Upper lobe of right lung (tissue), 1 donor: ENCODE results near the gene R3HDM4. TPM values are rescaled to one million over a fixed set of nuclear protein-coding genes. Genes with fewer than 3 reads are reported as not detected.

Source experiments
- ATAC-seq: fragments of 200-7000 bp; cut with Tn5 transposase; one replicate; pipeline ENCODE4 v1.9.1; 2020; ENCODE audit warnings: mild to moderate bottlenecking, moderate library complexity
- DNase-seq: peaks from one replicate; pipeline ENCODE4 v3.0.0-alpha.2; 2020
- H3K27ac ChIP-seq: fragments of 200-600 bp; one replicate; pipeline ENCODE4 v1.8.0; 2022
- H3K27me3 ChIP-seq: fragments of 200-600 bp; one replicate; pipeline ENCODE4 v1.8.0; 2022; ENCODE audit warnings: mild to moderate bottlenecking
- H3K36me3 ChIP-seq: fragments of 200-600 bp; one replicate; pipeline ENCODE4 v1.8.0; 2022
- H3K4me1 ChIP-seq: fragments of 200-600 bp; one replicate; pipeline ENCODE4 v1.8.0; 2022
- H3K4me3 ChIP-seq: fragments of 200-600 bp; one replicate; pipeline ENCODE4 v1.8.0; 2022; ENCODE audit warnings: mild to moderate bottlenecking
- H3K9me3 ChIP-seq: fragments of 200-600 bp; one replicate; pipeline ENCODE4 v1.8.0; 2022
- intact Hi-C: fragments of 100-400 bp; cut with DNase I; formaldehyde crosslinking; loops from one replicate; pipeline ENCODE4 v1.11.0; 2022
- total RNA-seq: library from RNA; stranded (reverse); fragmentation: NEBNext Ultra II Directional; extraction: Animal tissue kit (Norgen Biotek cat#: 25700); gene quantifications from one replicate; pipeline ENCODE4 v1.2.1, GENCODE V29; 2021
- TF ChIP-seq, protein P1 (sequence below): fragments of 200-600 bp; IDR thresholded peaks from one replicate; pipeline ENCODE4 v1.8.0; 2022; ENCODE audit warnings: antibody characterized with exemption
- donor health status: DM: no; HTN: yes; CAD: no; lungs with severe emphysema.

The R3HDM4 gene
- total RNA-seq, 1 donor from 2014 or later = 50.7 TPM

DNA sequence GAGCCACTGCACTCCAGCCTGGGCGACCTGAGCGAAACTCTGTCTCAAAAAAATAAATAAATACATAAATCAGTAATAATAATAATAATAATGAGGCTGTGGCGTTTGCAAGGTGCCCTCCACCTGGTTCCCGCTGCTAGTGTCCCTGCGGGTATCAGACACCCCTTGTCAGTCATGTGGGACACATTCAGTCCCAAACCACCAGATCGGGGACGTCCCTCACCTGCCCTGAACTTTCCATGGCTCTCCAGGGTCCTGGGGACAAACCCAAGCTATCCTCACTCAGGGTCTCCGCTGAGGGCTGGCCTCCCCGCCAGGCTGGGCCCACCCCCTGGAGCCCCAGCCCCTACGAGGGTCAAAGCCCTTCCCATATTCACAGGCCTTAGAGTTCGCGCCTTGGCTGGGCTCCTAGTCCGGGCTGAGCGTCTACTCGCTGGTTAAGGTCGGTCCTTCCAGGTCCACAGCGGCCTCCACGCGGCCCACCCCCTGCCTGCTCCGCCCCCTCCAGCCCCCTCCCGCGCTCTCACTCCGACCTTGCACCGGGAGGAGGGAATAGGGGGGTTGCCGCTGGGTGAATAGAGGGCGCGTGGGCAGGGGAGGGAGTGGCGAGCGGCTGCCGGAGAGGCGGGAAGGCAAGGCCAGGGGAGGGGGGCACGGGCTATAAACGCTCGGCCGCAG lies 3.8 kb upstream of the R3HDM4 start:
- Histone ChIP-seq H3K36me3 (no peaks in the 10 kb centered on the region), H3K27me3 (peaks cover 56% of the 10 kb centered on the region), H3K27ac (no peak overlapping the region), H3K4me3 (peak overlapping the region; percentile 35), H3K9me3 (no peaks in the 10 kb centered on the region), H3K4me1 (peaks cover 25% of the 10 kb centered on the region)
- DNase-seq = no peak
- TF ChIP-seq, protein P1, sequence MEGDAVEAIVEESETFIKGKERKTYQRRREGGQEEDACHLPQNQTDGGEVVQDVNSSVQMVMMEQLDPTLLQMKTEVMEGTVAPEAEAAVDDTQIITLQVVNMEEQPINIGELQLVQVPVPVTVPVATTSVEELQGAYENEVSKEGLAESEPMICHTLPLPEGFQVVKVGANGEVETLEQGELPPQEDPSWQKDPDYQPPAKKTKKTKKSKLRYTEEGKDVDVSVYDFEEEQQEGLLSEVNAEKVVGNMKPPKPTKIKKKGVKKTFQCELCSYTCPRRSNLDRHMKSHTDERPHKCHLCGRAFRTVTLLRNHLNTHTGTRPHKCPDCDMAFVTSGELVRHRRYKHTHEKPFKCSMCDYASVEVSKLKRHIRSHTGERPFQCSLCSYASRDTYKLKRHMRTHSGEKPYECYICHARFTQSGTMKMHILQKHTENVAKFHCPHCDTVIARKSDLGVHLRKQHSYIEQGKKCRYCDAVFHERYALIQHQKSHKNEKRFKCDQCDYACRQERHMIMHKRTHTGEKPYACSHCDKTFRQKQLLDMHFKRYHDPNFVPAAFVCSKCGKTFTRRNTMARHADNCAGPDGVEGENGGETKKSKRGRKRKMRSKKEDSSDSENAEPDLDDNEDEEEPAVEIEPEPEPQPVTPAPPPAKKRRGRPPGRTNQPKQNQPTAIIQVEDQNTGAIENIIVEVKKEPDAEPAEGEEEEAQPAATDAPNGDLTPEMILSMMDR = no peak
- no peak for ATAC-seq
- intact Hi-C loops = loop anchor here (5.0 kb wide), 1 partner anchor 59 kb away; the partner anchor contains the start of gene CFD

DNA sequence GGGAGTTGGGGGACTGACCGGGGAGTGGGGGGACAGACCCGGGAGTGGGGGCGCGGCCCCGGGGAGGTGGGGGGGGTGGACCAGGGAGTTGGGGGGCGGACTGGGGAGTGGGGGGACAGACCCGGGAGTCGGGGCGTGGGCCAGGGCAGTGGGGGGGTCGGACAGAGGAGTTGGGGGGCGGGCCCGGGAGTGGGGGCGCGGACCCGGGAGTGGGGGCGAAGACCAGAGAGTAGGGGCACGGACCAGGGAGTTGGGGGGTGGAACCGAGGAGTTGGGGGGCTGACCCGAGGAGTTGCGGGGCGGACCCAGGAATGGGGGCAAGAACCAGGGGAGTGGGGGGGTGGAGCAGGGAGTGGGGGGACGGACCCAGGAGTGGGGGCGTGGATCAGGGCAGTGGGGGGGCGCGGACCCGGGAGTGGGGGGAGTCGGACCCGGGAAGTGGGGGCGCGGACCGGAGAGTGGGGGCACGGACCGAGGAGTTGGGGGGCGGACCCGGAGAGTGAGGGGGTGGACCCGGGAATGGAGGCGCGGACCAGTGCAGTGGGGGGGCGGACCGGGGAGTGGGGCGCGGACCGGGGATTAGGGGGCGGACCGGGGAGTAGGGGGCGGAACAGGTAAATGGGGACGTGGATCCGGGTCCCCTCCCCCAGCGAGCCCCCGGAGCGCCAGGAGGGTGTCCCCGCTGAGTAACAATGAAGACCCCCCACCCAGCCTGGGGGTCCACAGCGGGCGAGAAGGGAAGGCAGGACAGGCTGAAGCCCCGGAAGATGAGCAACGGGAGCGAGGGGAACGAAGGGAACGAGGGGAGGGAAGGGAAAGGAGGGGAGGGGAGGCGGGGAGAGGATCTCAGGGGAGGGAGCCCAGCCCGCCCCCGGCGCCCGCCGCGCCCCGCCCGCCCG lies 589 bp downstream of the R3HDM4 start:
- peaks cover 31% of the 10 kb centered on the region for H3K4me1 ChIP-seq
- H3K27ac ChIP-seq = peak overlapping the region; percentile 76
- H3K27me3 ChIP-seq = peaks cover 16% of the 10 kb centered on the region
- H3K9me3 ChIP-seq = no peaks in the 10 kb centered on the region
- intact Hi-C loops = no loop called here
- DNase-seq = no peak
- TF ChIP-seq, protein P1 = no peak
- H3K36me3 ChIP-seq = no peaks in the 10 kb centered on the region
- peak; percentile 1 for ATAC-seq
- peak overlapping the region; percentile 83 for H3K4me3 ChIP-seq

DNA sequence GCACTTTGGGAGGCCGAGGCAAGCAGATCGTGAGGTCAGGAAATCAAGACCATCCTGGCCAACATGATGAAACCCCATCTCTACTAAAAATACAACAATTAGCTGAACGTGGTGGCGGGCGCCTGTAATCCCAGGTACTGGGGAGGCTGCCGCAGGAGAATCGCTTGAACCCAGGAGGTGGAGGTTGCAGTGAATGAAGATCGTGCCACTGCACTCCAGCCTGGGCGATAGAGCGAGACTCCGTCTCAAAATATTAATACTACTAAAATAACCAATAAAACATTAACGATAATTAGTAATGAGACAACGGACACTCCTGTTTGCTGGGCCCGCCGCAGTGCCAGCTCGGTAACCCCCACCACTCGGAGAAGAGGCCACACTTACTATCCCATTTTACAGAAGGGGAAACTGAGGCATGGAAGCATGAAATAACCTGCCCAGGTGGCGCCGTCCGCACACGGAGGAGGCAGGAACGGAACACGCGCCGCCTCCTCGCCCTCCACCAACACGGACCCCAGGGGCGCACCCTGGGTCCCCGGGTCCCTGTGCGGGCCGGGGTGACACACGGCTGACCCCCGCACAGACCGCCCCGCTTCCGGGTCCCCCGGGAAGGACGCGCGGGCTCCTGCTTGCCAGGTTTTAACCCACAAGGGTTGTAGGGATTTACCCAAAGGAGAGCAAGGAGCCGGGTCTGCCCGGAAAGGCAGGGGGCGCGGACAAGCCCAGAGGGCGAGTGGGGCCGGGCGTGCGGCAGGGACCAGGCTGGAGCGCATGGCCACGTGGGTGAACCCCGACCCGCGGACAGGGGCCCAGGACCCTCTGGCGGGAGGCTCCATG lies 1.6 kb downstream of the R3HDM4 start:
- H3K4me3 ChIP-seq = no peak overlapping the region
- H3K4me1 ChIP-seq = peaks cover 25% of the 10 kb centered on the region
- TF ChIP-seq, protein P1 = no peak
- DNase-seq (no peak), ATAC-seq (no peak)
- H3K27ac ChIP-seq = no peak overlapping the region
- intact Hi-C loops = no loop called here
- H3K36me3 ChIP-seq = no peaks in the 10 kb centered on the region
- peaks cover 6% of the 10 kb centered on the region for H3K27me3 ChIP-seq
- H3K9me3 ChIP-seq = no peaks in the 10 kb centered on the region

DNA sequence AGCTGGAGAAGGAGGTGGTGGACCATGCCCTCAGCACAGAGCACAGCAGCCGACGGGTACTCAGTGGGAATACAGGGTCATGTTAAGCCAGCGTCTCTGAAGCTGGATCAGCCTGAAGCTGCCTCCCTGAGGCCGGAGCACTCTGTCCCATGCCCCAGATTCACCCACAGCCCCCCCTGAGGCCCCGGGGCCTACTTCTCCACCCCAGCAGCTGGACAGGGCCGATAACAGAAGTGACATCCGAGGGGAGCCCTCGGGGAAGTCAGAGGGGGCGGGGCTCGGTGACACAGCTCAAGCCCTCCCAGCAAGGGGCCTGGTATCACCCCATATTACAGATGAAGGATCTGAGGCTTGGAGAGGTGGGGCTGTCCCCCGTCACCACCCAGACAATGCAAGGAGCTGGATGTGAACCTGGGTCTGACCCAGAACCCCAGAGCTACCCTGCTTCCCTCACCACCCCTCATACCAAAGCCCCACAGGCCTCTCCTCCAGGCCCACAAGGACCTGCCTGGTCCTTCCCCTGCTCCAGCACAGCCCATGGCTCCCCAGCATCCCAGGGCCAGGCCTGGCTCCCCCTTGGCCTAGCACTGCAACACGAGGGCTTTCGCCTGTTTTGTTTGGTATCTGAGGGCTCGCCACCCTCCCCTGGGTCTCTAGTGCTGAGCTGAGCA lies 5.7 kb downstream of the R3HDM4 start:
- TF ChIP-seq, protein P1 = no peak
- H3K27me3 ChIP-seq = no peaks in the 10 kb centered on the region
- no peaks in the 10 kb centered on the region for H3K9me3 ChIP-seq
- no peak overlapping the region for H3K4me3 ChIP-seq
- H3K36me3 ChIP-seq = no peaks in the 10 kb centered on the region
- H3K4me1 ChIP-seq = peaks cover 21% of the 10 kb centered on the region
- intact Hi-C loops = no loop called here
- ATAC-seq (peak; percentile 15), DNase-seq (no peak)
- H3K27ac ChIP-seq = no peak overlapping the region

DNA sequence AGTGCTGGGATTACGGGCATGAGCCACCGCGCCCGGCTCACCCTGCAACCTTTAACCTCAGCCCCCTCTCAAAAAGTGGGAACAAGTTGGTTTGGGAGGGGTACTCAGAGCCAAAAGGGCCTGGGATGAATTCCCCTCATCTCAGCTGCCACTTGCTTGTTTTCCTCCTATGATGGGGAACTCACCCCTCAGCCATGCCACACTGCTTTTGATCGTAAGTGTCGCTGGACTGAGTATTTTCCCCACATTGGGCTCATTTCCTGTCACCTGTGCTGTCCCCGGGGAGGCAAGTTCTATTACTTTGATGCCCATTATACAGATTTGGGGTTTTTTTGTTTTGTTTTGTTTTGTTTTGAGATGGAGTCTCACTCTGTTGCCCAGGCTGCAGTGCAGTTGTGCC lies 6.5 kb downstream of the R3HDM4 start:
- Histone ChIP-seq H3K4me3 (no peak overlapping the region), H3K36me3 (no peaks in the 10 kb centered on the region), H3K9me3 (no peaks in the 10 kb centered on the region), H3K27me3 (no peaks in the 10 kb centered on the region), H3K4me1 (peaks cover 19% of the 10 kb centered on the region), H3K27ac (no peak overlapping the region)
- ATAC-seq = no peak
- no peak for DNase-seq
- intact Hi-C loops = no loop called here
- TF ChIP-seq, protein P1 = no peak
